ENCODE data around the gene WDR35. TPM values are rescaled to one million over a fixed set of nuclear protein-coding genes. Genes with fewer than 3 reads are reported as not detected.

Gene WDR35
- total RNA-seq, 1 experiment from 2014 or later, result 7.2 TPM

DNA sequence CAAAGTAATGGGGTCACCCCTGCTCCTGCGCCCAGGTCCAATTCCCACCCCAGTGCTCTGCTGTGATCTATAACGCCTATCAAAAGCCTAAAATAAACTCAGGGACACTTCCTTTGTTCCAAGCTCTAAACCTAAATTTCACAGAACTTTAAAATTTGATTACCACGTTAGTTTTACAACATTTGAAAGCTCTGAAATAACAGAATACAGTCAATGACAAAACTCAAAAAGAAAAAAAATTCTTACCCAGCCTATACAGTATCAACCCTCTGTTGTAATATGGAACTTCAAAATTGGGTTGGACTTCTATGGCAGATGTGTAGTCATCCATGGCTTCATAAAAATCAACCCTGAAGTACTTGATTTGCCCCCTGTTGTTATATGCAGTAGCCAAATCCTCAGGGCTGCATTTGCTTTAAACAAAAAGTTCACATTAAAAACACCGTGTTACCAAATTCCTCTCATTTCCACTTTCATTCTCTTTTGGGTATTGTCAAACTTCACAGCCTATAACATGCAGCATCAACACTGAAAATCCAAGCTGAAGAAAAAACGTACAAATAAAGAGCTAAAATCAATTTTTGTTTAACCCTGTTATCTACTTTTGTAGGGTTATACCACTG, 92.2 kb downstream of the WDR35 start:
- CTCF ChIA-PET, result no interaction called here
- Mint-ChIP-seq H3K27me3 (ENCODE audit: insufficient read depth, unreplicated experiment) (no peaks in the 10 kb centered on the region), H3K27ac (ENCODE audit: unreplicated experiment) (no peak overlapping the region), H3K36me3 (ENCODE audit: insufficient read depth, unreplicated experiment) (peaks cover 21% of the 10 kb centered on the region), H3K4me1 (ENCODE audit: low read depth, unreplicated experiment) (peaks cover 12% of the 10 kb centered on the region), H3K4me3 (ENCODE audit: unreplicated experiment) (no peak overlapping the region), H3K9me3 (ENCODE audit: unreplicated experiment) (no peaks in the 10 kb centered on the region)
- no peaks in the 10 kb centered on the region for H3K4me1 ChIP-seq
- H3K4me3 ChIP-seq (ENCODE audit: low read depth, low read length), result no peak overlapping the region
- no peaks in the 10 kb centered on the region for H3K36me3 ChIP-seq (ENCODE audit: control insufficient read depth, insufficient read depth, low read length)
- intact Hi-C loops (cut with micrococcal nuclease; ENCODE audit: unreplicated experiment), result no loop called here
- POLR2A ChIA-PET, result no interaction called here
- no peak for DNase-seq
- H3K27me3 ChIP-seq (replicated peaks; ENCODE audit: control insufficient read depth, insufficient read depth, low read length), result no peaks in the 10 kb centered on the region
- no peak for TF ChIP-seq CTCF (IDR thresholded peaks at IDR 0.05; ENCODE audit: insufficient read depth in 1 of 2, low read depth in 1 of 2, low read length in 1 of 2, severe bottlenecking in 1 of 2, unreplicated experiment in 1 of 2)
- no TSS peak for BruUV-seq (replicated peaks)
- no peaks in the 10 kb centered on the region for H3K9me3 ChIP-seq

- H3K9me3 ChIP-seq, result no peaks in the 10 kb centered on the region
- intact Hi-C loops (cut with micrococcal nuclease; ENCODE audit: unreplicated experiment), result no loop called here
- no peak for DNase-seq
- TF ChIP-seq CTCF (IDR thresholded peaks at IDR 0.05; ENCODE audit: insufficient read depth in 1 of 2, low read depth in 1 of 2, low read length in 1 of 2, severe bottlenecking in 1 of 2, unreplicated experiment in 1 of 2), result no peak
- H3K4me3 ChIP-seq (ENCODE audit: low read depth, low read length), result no peak overlapping the region
- no peaks in the 10 kb centered on the region for H3K27me3 ChIP-seq (replicated peaks; ENCODE audit: control insufficient read depth, insufficient read depth, low read length)
- Mint-ChIP-seq H3K36me3 (ENCODE audit: insufficient read depth, unreplicated experiment) (peaks cover 9% of the 10 kb centered on the region), H3K9me3 (ENCODE audit: unreplicated experiment) (no peaks in the 10 kb centered on the region), H3K27me3 (ENCODE audit: insufficient read depth, unreplicated experiment) (no peaks in the 10 kb centered on the region), H3K4me1 (ENCODE audit: low read depth, unreplicated experiment) (peaks cover 8% of the 10 kb centered on the region), H3K4me3 (ENCODE audit: unreplicated experiment) (no peak overlapping the region), H3K27ac (ENCODE audit: unreplicated experiment) (no peak overlapping the region)
- ChIA-PET POLR2A (no interaction called here), CTCF (no interaction called here)
- H3K36me3 ChIP-seq (ENCODE audit: control insufficient read depth, insufficient read depth, low read length), result no peaks in the 10 kb centered on the region
- BruUV-seq (replicated peaks), result no TSS peak
- no peaks in the 10 kb centered on the region for H3K4me1 ChIP-seq
Measured at GRCh38 chr2:19895535-19895934, 94.4 kb downstream of the WDR35 start.

DNA sequence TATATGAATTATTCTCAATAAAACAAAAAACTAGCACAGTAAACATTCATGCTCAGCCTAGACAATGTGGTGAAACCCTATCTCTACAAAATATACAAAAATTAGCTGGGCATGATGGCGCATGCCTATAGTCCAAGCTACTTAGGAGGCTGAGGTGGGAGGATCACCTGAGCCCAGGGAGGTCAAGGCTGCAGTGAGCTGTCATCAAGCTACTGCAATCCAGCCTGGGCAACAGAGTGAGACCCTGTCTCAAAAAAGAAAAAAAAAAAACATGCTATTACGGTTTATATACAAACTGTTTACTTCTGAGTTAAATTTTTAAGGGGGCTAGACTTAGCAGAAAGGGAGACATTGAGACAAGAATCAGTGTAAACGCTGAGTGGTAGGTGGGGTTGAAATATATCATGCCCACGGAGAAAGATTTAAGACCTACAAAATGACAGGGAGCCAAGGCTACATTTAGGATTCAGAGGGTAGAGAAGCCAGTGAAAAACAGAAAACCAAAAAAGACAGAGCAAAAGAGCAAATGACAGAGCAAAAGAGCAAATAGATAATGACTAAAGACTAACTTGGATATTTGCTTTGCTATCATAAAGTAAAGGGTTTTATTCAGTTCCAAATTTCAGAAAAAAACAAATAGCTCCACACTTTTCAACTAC, 95.6 kb downstream of the WDR35 start:
- H3K27ac Mint-ChIP-seq (ENCODE audit: unreplicated experiment), result no peak overlapping the region
- H3K9me3 Mint-ChIP-seq (ENCODE audit: unreplicated experiment), result no peaks in the 10 kb centered on the region
- no peaks in the 10 kb centered on the region for H3K9me3 ChIP-seq
- no peak overlapping the region for H3K4me3 Mint-ChIP-seq (ENCODE audit: unreplicated experiment)
- peaks cover 9% of the 10 kb centered on the region for H3K36me3 Mint-ChIP-seq (ENCODE audit: insufficient read depth, unreplicated experiment)
- no peak overlapping the region for H3K4me3 ChIP-seq (ENCODE audit: low read depth, low read length)
- H3K27me3 Mint-ChIP-seq (ENCODE audit: insufficient read depth, unreplicated experiment), result no peaks in the 10 kb centered on the region
- H3K4me1 ChIP-seq, result no peaks in the 10 kb centered on the region
- no peaks in the 10 kb centered on the region for H3K36me3 ChIP-seq (ENCODE audit: control insufficient read depth, insufficient read depth, low read length)
- CTCF ChIA-PET, result no interaction called here
- TF ChIP-seq CTCF (IDR thresholded peaks at IDR 0.05; ENCODE audit: insufficient read depth in 1 of 2, low read depth in 1 of 2, low read length in 1 of 2, severe bottlenecking in 1 of 2, unreplicated experiment in 1 of 2), result no peak
- H3K27me3 ChIP-seq (replicated peaks; ENCODE audit: control insufficient read depth, insufficient read depth, low read length), result no peaks in the 10 kb centered on the region
- intact Hi-C loops (cut with micrococcal nuclease; ENCODE audit: unreplicated experiment), result no loop called here
- no peak for DNase-seq
- POLR2A ChIA-PET, result no interaction called here
- BruUV-seq (replicated peaks), result no TSS peak
- no peaks in the 10 kb centered on the region for H3K4me1 Mint-ChIP-seq (ENCODE audit: low read depth, unreplicated experiment)
